HG03095 (cell line): Measurements from ENCODE around the gene ZNF789.
A peak's percentile ranks its signal among the peaks of the same experiment; 100 is the strongest.
"Not testable (repeated sequence)": the region's sequence is repeated elsewhere in the genome, so short reads cannot be mapped to it uniquely, and the experiment has no call there.

Experiments used
- ATAC-seq: cut with Tn5 transposase; IDR thresholded peaks from one replicate; pipeline ENCODE4 v1.9.1; 2021; ENCODE audit warnings: moderate library complexity; ENCODE audit not compliant: unreplicated experiment

The ZNF789 gene

GRCh38 chr7:99472561-99473314, at the start of gene ZNF789:
Gene ZNF789 (plus strand): TSS chr7:99472890. CDS start chr7:99476457, 3,567 bp downstream.
- peak; percentile 93 for ATAC-seq

- no peak for ATAC-seq
Observed at GRCh38 chr7:99424932-99425730, 47.6 kb upstream of the ZNF789 start.

DNA sequence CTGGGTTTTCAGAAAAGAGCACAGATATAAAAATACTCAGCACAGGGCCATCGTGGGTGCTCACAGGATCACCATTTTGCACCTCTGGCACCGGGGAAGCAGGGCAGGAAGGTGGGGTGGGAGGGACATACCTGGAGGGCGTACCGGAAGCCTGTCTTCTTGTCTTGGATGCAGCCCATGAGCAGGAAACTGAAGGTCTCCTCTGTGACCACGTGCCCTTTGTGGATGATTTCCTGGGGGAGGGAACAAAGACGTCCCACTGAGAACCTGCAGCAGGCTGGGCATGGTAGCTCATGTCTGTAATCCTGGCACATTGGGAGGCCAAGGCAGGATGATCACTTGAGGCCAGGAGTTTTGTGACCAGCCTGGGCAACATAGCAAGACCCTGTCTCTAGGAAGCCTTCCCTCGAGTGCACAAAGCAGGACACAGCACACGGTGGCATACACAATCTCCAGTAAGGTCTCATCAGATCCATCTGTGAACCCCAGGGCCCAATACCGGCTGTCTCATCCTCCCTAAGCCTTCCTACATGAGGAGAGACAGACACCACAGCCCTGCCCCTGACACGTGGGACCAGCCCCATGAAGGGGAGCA, 43.6 kb upstream of the ZNF789 start:
- ATAC-seq = no peak

GRCh38 chr7:99429756-99430155, 42.9 kb upstream of the ZNF789 start:
- ATAC-seq = no peak

GRCh38 chr7:99431756-99432540, 40.7 kb upstream of the ZNF789 start:
- ATAC-seq = not testable (repeated sequence)

GRCh38 chr7:99433158-99433557, 39.5 kb upstream of the ZNF789 start:
- ATAC-seq = no peak

GRCh38 chr7:99437946-99438572, 34.6 kb upstream of the ZNF789 start:
- ATAC-seq = peak; percentile 2

- ATAC-seq = peak; percentile 82
Observed at GRCh38 chr7:99438573-99439480, 33.9 kb upstream of the ZNF789 start, which contains the start of the genes CPSF4 and PTCD1. Gene CPSF4 (plus strand): TSS chr7:99438943. CDS start chr7:99439083, 140 bp downstream. Gene PTCD1 (minus strand): TSS chr7:99438798. CDS start chr7:99435242, 3,556 bp downstream.

DNA sequence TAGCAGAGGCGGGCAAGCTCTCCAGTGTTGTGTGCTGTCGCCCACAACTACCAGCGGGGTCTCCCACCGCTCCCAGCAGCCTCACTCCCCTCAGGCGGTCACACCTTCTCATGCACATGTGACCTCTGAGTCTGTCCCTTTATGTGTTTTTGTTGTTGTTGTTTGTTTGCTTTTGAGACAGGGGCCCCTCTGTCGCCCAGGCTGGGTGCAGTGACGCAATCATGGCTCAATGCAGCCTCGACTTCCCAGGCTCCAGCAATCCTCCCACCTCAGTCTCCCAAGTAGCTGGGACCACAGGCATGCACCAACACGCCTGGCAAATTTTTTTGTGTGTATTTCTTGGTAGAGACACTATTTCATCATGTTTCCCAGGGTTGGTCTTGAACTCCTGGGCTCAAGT, 32.5 kb upstream of the ZNF789 start:
- no peak for ATAC-seq

GRCh38 chr7:99446096-99446495, 26.6 kb upstream of the ZNF789 start:
- no peak for ATAC-seq

DNA sequence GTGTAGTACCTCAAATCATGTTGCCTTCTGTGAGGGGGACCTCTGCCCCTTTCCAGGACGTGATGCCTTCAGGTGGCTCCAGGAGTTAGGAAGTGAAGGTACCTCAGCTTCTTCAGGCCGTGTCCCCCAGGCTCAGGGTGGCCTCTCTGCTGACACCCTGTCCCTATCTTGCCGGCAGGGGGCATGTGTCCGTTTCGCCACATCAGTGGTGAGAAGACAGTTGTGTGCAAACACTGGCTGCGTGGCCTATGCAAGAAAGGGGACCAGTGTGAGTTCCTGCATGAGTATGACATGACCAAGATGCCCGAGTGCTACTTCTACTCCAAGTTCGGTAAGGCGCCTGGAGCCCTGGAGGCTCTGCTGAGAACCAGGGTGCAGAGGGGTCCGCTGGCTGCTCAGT, 24.7 kb upstream of the ZNF789 start:
- no peak for ATAC-seq

DNA sequence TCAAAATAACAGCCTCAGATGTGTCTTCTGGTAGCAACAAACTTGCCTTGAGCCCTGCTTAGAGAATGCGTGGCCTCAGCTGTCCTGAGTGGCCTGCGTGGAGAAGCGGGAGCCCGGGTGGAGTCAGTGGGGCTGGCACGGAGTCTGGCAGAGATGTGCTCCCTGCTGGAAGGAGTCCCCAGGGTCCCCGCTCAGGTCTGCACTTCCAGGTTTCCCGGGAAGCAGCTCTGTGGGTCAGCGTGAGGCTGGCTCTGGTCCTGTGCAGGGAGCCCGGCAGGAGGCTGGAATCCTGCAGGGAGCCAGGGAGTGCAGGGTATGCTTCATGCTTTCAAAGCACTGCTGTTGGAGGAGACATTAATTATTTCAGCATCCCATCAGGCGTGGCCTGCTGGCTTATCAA, 23.8 kb upstream of the ZNF789 start:
- ATAC-seq = no peak

DNA sequence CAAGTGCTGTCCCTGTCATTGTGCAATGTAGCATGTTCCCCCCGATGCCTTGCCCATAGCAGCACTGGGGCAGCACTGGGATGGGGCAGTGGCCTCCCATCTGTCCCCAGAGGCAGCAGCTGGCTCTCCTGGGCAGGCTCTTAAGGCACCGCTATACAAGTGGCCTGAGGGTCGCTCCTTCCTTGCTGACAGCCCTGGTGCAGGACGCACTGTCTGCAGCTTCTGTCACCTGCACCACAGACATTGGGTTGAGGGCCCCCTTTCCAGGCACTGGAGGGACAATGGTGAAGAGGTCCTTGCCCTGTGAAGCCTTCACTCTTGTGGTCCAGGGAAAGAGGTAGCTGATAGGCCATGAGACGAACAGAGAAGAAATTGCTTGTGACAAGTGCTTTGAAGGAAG, 23.4 kb upstream of the ZNF789 start:
- no peak for ATAC-seq

GRCh38 chr7:99451936-99452335, 20.8 kb upstream of the ZNF789 start:
- no peak for ATAC-seq

DNA sequence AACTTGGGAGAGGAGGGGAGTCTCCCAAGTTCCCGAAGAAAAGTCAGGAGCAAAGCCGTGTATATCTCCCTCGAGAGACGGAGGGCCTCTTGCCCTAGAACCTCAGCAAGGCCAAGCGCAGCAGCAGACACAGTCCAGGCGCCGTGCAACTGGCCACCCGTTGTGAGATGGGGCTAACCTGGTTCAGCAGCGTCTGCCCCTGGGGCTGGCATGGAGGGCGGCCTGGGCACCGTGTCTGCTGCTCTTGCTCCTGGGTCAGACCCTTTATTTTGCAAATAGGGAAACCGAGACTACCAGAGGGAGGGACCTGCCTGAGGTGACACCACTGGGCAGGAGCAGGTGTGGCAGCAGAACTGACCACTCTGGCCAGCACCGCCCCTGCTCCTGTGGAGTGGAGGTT, 20.1 kb upstream of the ZNF789 start:
- ATAC-seq = no peak

DNA sequence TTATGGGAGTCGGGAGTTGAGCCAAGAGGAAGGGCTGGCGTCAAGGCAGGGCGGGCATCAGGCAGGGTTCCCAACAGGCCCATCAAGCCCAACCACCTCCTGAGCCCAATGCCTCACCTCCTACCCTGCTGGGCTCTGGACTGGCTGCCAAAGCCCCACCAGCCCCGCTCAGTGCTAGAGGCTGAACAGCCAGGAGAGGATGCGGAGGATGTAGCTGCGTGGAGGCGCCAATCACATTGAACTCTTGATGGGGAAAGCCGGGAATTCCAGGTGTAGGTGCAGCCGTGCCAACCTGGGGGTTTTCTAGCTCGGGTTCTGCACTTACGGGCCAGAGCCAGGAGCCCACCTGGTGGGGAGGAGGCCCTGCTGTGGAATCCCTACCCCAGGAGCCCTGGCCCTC, 19.6 kb upstream of the ZNF789 start:
- no peak for ATAC-seq

DNA sequence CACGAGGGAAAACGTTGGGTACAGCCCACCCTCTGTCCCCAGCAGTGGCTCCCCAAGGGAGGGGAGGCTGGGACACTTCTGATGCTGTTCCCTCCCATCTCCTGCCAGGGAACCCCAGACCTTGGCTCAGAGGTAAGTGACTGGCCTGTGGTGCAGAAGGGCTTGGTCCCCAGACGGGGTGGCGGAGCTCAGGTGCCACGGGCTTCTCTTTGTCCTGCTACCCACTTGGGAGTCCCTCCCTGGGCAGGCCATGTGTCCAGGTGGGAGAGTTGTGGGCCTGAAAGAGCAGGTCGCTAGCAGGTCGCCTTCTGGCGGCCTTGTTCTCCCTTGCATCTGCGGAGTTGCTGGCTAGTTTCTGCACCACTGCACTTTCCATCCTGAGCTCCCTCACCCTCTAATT, 16.8 kb upstream of the ZNF789 start:
- no peak for ATAC-seq

DNA sequence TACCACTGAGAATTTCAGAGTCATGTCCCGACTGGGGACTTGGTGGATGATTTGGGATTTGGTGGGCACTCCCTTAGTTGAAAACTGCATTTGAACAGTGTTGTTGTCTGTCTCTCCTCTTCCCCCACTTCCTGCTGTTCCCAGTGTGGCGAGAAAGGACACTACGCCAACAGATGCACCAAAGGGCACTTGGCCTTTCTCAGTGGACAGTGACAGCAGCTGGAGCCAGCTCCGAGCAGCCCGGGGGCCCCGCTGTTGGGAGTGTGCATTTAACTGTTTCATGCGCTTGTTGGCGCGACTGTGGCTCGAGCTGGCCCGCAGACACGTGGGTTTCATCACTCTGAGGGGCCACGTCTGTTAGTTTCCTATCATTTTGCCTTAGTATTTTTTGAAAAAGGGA, 16.4 kb upstream of the ZNF789 start:
- no peak for ATAC-seq

GRCh38 chr7:99457050-99457649, 15.5 kb upstream of the ZNF789 start:
- ATAC-seq = no peak
